ENCODE results near the gene AQP3. TPM values are rescaled to one million over a fixed set of nuclear protein-coding genes. Genes with fewer than 3 reads are reported as not detected.

Gene AQP3
- total and polyA plus RNA-seq, 8 donors: 1.7 to 319 (median 24.0) TPM

DNA sequence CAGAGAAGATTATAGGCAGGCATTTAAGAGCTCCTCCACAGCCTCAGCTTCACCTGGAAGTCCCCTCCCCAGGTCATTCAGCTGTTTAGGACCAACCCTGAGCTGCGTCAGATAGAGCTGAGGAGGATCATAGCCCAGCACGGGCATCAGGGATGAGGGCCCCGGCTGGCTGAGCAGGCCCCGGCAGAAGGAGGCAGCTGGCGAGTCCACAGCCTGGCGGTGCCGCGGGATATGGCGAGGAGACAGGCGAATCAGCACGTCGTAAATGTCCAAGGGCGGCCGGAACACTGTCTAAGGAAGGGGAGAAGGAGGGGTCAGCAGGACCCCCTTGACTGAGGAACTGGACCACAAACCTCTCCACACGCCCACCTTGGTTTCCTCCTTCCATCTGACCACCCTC, 15.8 kb upstream of the AQP3 start:
- intact Hi-C loops (cut with DNase I; ENCODE audit: low total_unique reads): loop anchor here (10.0 kb wide), 1 partner anchor 88 kb away; no protein-coding TSS in a partner anchor
- Histone ChIP-seq H3K4me1 (peaks cover 7 to 15% (median 9%) of the 10 kb centered on the region in 4 donors), H3K4me3 (no peak overlapping the region), H3K27me3 (no peaks in the 10 kb centered on the region), H3K9me3 (no peaks in the 10 kb centered on the region), H3K36me3 (peaks cover 58 to 81% (median 76%) of the 10 kb centered on the region in 4 donors), H3K27ac (no peak overlapping the region)
- 90 to 92% (median 91%) methylated on average over 6 to 15 of the region's 15 CpGs for WGBS, 5 donors
- TF ChIP-seq, protein P1, sequence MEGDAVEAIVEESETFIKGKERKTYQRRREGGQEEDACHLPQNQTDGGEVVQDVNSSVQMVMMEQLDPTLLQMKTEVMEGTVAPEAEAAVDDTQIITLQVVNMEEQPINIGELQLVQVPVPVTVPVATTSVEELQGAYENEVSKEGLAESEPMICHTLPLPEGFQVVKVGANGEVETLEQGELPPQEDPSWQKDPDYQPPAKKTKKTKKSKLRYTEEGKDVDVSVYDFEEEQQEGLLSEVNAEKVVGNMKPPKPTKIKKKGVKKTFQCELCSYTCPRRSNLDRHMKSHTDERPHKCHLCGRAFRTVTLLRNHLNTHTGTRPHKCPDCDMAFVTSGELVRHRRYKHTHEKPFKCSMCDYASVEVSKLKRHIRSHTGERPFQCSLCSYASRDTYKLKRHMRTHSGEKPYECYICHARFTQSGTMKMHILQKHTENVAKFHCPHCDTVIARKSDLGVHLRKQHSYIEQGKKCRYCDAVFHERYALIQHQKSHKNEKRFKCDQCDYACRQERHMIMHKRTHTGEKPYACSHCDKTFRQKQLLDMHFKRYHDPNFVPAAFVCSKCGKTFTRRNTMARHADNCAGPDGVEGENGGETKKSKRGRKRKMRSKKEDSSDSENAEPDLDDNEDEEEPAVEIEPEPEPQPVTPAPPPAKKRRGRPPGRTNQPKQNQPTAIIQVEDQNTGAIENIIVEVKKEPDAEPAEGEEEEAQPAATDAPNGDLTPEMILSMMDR (IDR thresholded peaks at IDR 0.05): no peak
- TF ChIP-seq EP300 (IDR thresholded peaks at IDR 0.05): no peak
- TF ChIP-seq POLR2AphosphoS5 (IDR thresholded peaks at IDR 0.05): no peak
- no peak for DNase-seq

DNA sequence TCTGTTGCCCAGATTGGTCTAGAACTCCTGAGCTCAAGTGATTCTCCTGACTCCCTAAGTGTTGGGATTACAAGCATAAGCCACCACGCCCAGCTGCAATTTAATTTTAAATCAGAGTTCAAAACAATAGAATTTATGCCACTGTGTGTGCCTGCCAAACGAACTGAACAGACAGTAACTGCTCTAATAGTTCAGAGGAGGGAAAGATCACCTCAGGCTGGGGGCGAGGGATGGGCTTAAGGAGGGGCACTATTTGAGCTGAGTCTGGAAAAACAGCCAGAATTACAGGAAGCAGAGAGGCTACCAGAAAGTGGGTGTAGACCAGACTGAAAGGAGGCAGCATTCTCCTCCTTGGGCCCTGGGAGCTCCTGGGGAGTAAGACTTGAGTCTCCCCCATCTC, 14.1 kb upstream of the AQP3 start:
- intact Hi-C loops (cut with DNase I; ENCODE audit: low total_unique reads): loop anchor here (10.0 kb wide), 1 partner anchor 87 kb away; no protein-coding TSS in a partner anchor
- Histone ChIP-seq H3K27ac (no peak overlapping the region), H3K27me3 (no peaks in the 10 kb centered on the region), H3K4me1 (peaks cover 9 to 22% (median 12%) of the 10 kb centered on the region in 4 donors), H3K36me3 (peaks cover 44 to 64% (median 60%) of the 10 kb centered on the region in 4 donors), H3K4me3 (no peak overlapping the region), H3K9me3 (no peaks in the 10 kb centered on the region)
- TF ChIP-seq, protein P1 (IDR thresholded peaks at IDR 0.05): no peak
- no peak for TF ChIP-seq POLR2A (IDR thresholded peaks at IDR 0.05)
- no peak for TF ChIP-seq POLR2AphosphoS5 (IDR thresholded peaks at IDR 0.05)
- no peak for TF ChIP-seq EP300 (IDR thresholded peaks at IDR 0.05)
- 58 to 72% (median 69%) methylated on average over 3 of the region's 3 CpGs for WGBS, 5 donors
- no peak for DNase-seq

DNA sequence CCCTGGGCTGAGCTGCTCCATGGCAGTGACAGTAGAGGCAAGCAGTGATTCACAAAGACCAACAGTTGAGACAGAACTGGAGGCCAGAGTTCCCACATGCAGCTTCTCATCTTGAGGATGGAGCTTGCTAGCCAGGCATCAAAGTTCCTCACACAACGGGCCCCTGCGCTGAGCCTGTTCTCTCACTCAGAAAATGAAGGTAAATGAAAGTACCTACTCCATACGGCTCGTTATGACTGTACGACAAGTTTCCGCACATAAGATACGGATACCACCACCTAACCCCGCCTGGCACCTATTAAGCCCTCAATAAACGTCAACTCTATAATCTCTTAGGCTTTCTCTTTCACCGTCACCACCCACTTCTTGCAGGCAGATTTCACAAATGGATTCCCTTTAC, 13.5 kb upstream of the AQP3 start:
- DNase-seq: no peak
- 80 to 90% (median 84%) methylated on average over 10 of the region's 10 CpGs for WGBS, 5 donors
- no peak for TF ChIP-seq POLR2A (IDR thresholded peaks at IDR 0.05)
- TF ChIP-seq POLR2AphosphoS5 (IDR thresholded peaks at IDR 0.05): no peak
- TF ChIP-seq, protein P1 (IDR thresholded peaks at IDR 0.05): no peak
- no peak for TF ChIP-seq EP300 (IDR thresholded peaks at IDR 0.05)
- Histone ChIP-seq H3K4me3 (no peak overlapping the region), H3K4me1 (peaks cover 9 to 24% (median 12%) of the 10 kb centered on the region in 4 donors), H3K9me3 (no peaks in the 10 kb centered on the region), H3K27ac (no peak overlapping the region), H3K27me3 (no peaks in the 10 kb centered on the region), H3K36me3 (peaks cover 37 to 58% (median 54%) of the 10 kb centered on the region in 4 donors)
- intact Hi-C loops (cut with DNase I; ENCODE audit: low total_unique reads): loop anchor here (10.0 kb wide), 1 partner anchor 86 kb away; no protein-coding TSS in a partner anchor

DNA sequence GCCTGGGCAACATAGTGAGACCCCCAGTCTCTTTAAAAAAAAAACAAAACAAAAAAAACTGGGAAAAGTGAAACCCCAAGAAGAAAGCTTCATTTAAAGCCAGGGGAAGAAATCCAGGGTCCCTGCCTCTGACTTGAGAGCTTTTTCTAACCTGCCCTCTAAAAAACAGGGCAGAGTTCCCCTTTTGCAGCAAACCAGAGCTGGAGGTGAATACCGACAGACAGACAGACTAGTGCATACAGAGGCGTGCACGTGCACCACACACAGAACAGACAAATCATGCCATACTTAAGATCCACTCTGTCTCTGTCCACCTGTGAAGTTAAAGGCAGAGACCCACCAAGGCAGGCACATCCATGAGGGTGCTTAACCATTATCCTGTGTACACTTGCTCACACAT, 11.7 kb upstream of the AQP3 start:
- no peak overlapping the region for H3K4me3 ChIP-seq
- H3K9me3 ChIP-seq: no peaks in the 10 kb centered on the region
- 45 to 65% (median 52%) methylated on average over 3 of the region's 3 CpGs for WGBS, 5 donors
- no peak for DNase-seq
- H3K4me1 ChIP-seq: peaks cover 9 to 27% (median 12%) of the 10 kb centered on the region in 4 donors
- H3K27me3 ChIP-seq: no peaks in the 10 kb centered on the region
- intact Hi-C loops (cut with DNase I; ENCODE audit: low total_unique reads): no loop called here
- TF ChIP-seq POLR2AphosphoS5 (IDR thresholded peaks at IDR 0.05) (no peak), EP300 (IDR thresholded peaks at IDR 0.05) (no peak), POLR2A (IDR thresholded peaks at IDR 0.05) (no peak)
- TF ChIP-seq, protein P1 (IDR thresholded peaks at IDR 0.05): no peak
- peak overlapping the region in 2 of 5 donors; percentile 39 to 41 for H3K27ac ChIP-seq
- H3K36me3 ChIP-seq: peaks cover 21 to 40% (median 36%) of the 10 kb centered on the region in 4 donors

All from stomach (tissue), 9 donors.